D721Med (cell line): ENCODE measurements around the gene SEMA3C.

ENCODE experiments used
- DNase-seq: peaks from one replicate; pipeline ENCODE4 v3.0.0; 2011; ENCODE audit warnings: low spot score; ENCODE audit not compliant: insufficient read length
- FAIRE-seq: peaks from 2 replicates; lab custom pipeline; 2011; peaks lifted over from hg19 to GRCh38; lab: Jason Lieb, UNC
- CTCF ChIP-seq: IDR thresholded peaks from 2 replicates; pipeline ENCODE4 v1.5.1; 2012; ENCODE audit warnings: mild to moderate bottlenecking, control low read depth; ENCODE audit not compliant: insufficient read depth; ENCODE audit errors: missing control alignments

Gene SEMA3C

GRCh38 chr7:80816806-80817205, 102.0 kb downstream of the SEMA3C start:
- FAIRE-seq (no peak), DNase-seq (no peak)
- TF ChIP-seq CTCF, result no peak

- FAIRE-seq, result peak; percentile 92
- no peak for DNase-seq
- TF ChIP-seq CTCF, result no peak
These were observed 103.1 kb downstream of the SEMA3C start for GRCh38 chr7:80815733-80816132.

- FAIRE-seq, result no peak
- DNase-seq, result no peak
- no peak for TF ChIP-seq CTCF
These were observed 109.3 kb downstream of the SEMA3C start for GRCh38 chr7:80809545-80809944.

GRCh38 chr7:80807166-80807900, 111.5 kb downstream of the SEMA3C start:
- no peak for TF ChIP-seq CTCF
- FAIRE-seq, result peak; percentile 89
- no peak for DNase-seq

- no peak for DNase-seq
- no peak for FAIRE-seq
- TF ChIP-seq CTCF, result no peak
These were observed 112.2 kb downstream of the SEMA3C start for GRCh38 chr7:80806663-80807062.

GRCh38 chr7:80804589-80804988, 114.3 kb downstream of the SEMA3C start:
- DNase-seq (no peak), FAIRE-seq (no peak)
- TF ChIP-seq CTCF, result no peak

GRCh38 chr7:80802527-80802926, 116.3 kb downstream of the SEMA3C start:
- no peak for DNase-seq
- FAIRE-seq, result no peak
- TF ChIP-seq CTCF, result no peak
